DMS 273 treated with DMSO at 0.1 percent for 48 hours (cell line): Measurements from ENCODE around the gene SLC41A3.
"Not testable (repeated sequence)": the region's sequence is repeated elsewhere in the genome, so short reads cannot be mapped to it uniquely, and the experiment has no call there.

Source experiments
- DNase-seq: peaks from one replicate; lab custom pipeline; 2025; lab: John Stamatoyannopoulos, UW

Gene SLC41A3

GRCh38 chr3:125996751-125997150 lies 87.2 kb downstream of the SLC41A3 start:
- not testable (repeated sequence) for DNase-seq

GRCh38 chr3:125990253-125990970 lies 93.5 kb downstream of the SLC41A3 start:
- peak; percentile 74 for DNase-seq

GRCh38 chr3:125984951-125985350 lies 99.0 kb downstream of the SLC41A3 start:
- DNase-seq, result not testable (repeated sequence)

GRCh38 chr3:125977104-125977503 lies 106.8 kb downstream of the SLC41A3 start:
- not testable (repeated sequence) for DNase-seq

- DNase-seq, result not testable (repeated sequence)
Observed at GRCh38 chr3:125976003-125976390, 107.9 kb downstream of the SLC41A3 start.

GRCh38 chr3:125975245-125976002 lies 108.5 kb downstream of the SLC41A3 start:
- not testable (repeated sequence) for DNase-seq

GRCh38 chr3:125971997-125972944 lies 111.7 kb downstream of the SLC41A3 start:
- DNase-seq, result not testable (repeated sequence)

- DNase-seq, result not testable (repeated sequence)
Observed at GRCh38 chr3:125968701-125969592, 115.0 kb downstream of the SLC41A3 start, which contains the start of gene ROPN1B. Gene ROPN1B, plus strand, starts transcription at chr3:125969178. Its CDS starts 2,877 bp downstream, at chr3:125972055.

GRCh38 chr3:125968121-125968520 lies 115.8 kb downstream of the SLC41A3 start:
- not testable (repeated sequence) for DNase-seq

- no peak for DNase-seq
Observed at GRCh38 chr3:125967156-125967555, 116.8 kb downstream of the SLC41A3 start.

- no peak for DNase-seq
Observed at GRCh38 chr3:125965505-125965904, 118.4 kb downstream of the SLC41A3 start.

- DNase-seq, result not testable (repeated sequence)
Observed at GRCh38 chr3:125963834-125964233, 120.1 kb downstream of the SLC41A3 start.

GRCh38 chr3:125961289-125961589 lies 122.7 kb downstream of the SLC41A3 start:
- no peak for DNase-seq

- DNase-seq, result no peak
Observed at GRCh38 chr3:125960456-125961288, 123.3 kb downstream of the SLC41A3 start.

- DNase-seq, result no peak
Observed at GRCh38 chr3:125960066-125960424, 123.9 kb downstream of the SLC41A3 start.

GRCh38 chr3:125959317-125960065 lies 124.4 kb downstream of the SLC41A3 start:
- DNase-seq, result no peak

GRCh38 chr3:125958511-125959316 lies 125.2 kb downstream of the SLC41A3 start:
- DNase-seq, result no peak

GRCh38 chr3:125957674-125958510 lies 126.0 kb downstream of the SLC41A3 start:
- DNase-seq, result no peak
